ENCODE data around the gene CACNA2D2. TPM values are rescaled to one million over a fixed set of nuclear protein-coding genes. Genes with fewer than 3 reads are reported as not detected.

CACNA2D2 gene
- total RNA-seq, 1 experiment from 2014 or later: 27.7 TPM

DNA sequence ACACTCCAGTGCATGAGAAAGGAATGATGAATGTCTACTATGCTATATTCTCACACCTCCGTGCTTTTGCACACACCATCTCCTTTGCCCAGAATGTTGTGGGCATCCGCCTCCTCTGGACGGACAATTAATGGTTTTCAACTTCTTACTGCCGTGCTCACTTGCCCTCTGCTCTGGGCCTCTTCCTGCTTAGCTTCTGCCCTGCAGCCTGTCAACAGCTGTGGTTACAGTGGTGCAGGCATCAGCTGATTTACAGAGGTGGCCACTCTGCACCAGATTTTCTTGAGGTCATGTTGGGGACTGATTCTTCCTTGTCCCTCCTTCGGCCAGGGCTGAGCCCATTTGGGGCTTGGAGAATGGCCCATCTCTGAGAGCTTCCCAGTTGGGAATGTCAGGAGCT is 87.6 kb downstream of the CACNA2D2 start:
- H3K9me3 ChIP-seq (ENCODE audit: control insufficient read depth, low read depth, low read length): no peaks in the 10 kb centered on the region
- H2BK120ac ChIP-seq (ENCODE audit: low read depth, low read length, poor library complexity, severe bottlenecking): no peak overlapping the region
- no peaks in the 10 kb centered on the region; the same call in none of the 2 replicates for H3K27me3 Mint-ChIP-seq (ENCODE audit: low read depth)
- H4K5ac ChIP-seq (ENCODE audit: insufficient read length, low read depth, low read length): no peak overlapping the region
- H3K79me1 ChIP-seq (ENCODE audit: insufficient read depth, low read depth, low read length, poor library complexity, severe bottlenecking): no peaks in the 10 kb centered on the region
- H3K56ac ChIP-seq (ENCODE audit: insufficient read length, low read depth, low read length): no peak overlapping the region
- peaks cover 13 to 26% of the 10 kb centered on the region in 2 experiments for H3K4me1 Mint-ChIP-seq
- no CpG with 5 or more reads among the region's 5 CpGs for WGBS (ENCODE audit: extremely low coverage, insufficient read length, low lambda C conversion rate)
- no peak overlapping the region for H3K4ac ChIP-seq (ENCODE audit: low read depth, low read length)
- no peak overlapping the region for H2AK5ac ChIP-seq (ENCODE audit: insufficient read length, low read length)
- TF ChIP-seq, protein P1, sequence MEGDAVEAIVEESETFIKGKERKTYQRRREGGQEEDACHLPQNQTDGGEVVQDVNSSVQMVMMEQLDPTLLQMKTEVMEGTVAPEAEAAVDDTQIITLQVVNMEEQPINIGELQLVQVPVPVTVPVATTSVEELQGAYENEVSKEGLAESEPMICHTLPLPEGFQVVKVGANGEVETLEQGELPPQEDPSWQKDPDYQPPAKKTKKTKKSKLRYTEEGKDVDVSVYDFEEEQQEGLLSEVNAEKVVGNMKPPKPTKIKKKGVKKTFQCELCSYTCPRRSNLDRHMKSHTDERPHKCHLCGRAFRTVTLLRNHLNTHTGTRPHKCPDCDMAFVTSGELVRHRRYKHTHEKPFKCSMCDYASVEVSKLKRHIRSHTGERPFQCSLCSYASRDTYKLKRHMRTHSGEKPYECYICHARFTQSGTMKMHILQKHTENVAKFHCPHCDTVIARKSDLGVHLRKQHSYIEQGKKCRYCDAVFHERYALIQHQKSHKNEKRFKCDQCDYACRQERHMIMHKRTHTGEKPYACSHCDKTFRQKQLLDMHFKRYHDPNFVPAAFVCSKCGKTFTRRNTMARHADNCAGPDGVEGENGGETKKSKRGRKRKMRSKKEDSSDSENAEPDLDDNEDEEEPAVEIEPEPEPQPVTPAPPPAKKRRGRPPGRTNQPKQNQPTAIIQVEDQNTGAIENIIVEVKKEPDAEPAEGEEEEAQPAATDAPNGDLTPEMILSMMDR (conservative IDR thresholded peaks at IDR 0.05): no peak
- H2BK5ac ChIP-seq (ENCODE audit: insufficient read length, low read length): no peak overlapping the region
- H3T11ph ChIP-seq (ENCODE audit: low read length): no peak overlapping the region
- no peak overlapping the region for H3K4me3 Mint-ChIP-seq
- H3K4me2 ChIP-seq (ENCODE audit: insufficient read depth, insufficient read length, low read length): no peak overlapping the region
- peaks cover 3% of the 10 kb centered on the region for H3K23me2 ChIP-seq (ENCODE audit: insufficient read length, low read depth, low read length, poor library complexity, severe bottlenecking)
- no peaks in the 10 kb centered on the region for H3K79me2 ChIP-seq (ENCODE audit: insufficient read depth, low read length)
- H3K27ac Mint-ChIP-seq: no peak overlapping the region
- no peak for DNase-seq
- H4K91ac ChIP-seq (ENCODE audit: insufficient read length, low read depth, low read length): no peak overlapping the region
- 0 out of 2 replicates have a peak, but pooled peaks cover 3% of the 10 kb centered on the region for H3K4me1 ChIP-seq (ENCODE audit: insufficient read depth, low read length)
- no peak overlapping the region for H2BK20ac ChIP-seq (ENCODE audit: low read depth, low read length, poor library complexity, severe bottlenecking)
- H2AFZ ChIP-seq (ENCODE audit: low read length): no peak overlapping the region
- no peak overlapping the region for H2BK15ac ChIP-seq (ENCODE audit: low read depth, low read length)
- no peak overlapping the region for H3K9ac ChIP-seq (ENCODE audit: extremely low read depth, insufficient read length, low read length)
- no peak overlapping the region for H3K14ac ChIP-seq (ENCODE audit: insufficient read depth, low read length)
- peaks cover 0 to 4% (median 2%) of the 10 kb centered on the region in 3 experiments; a peak in 2 of 7 replicates for H3K36me3 Mint-ChIP-seq (ENCODE audit: insufficient read depth in 1 of 3, low read depth in 3 of 3)
- H4K20me1 ChIP-seq (ENCODE audit: control insufficient read depth, insufficient read depth, insufficient read length): no peaks in the 10 kb centered on the region
- H3K18ac ChIP-seq (ENCODE audit: insufficient read length, low read depth, low read length): no peak overlapping the region
- no peak overlapping the region for H4K8ac ChIP-seq (replicated peaks; ENCODE audit: insufficient read length, low read depth, low read length)
- H2BK12ac ChIP-seq (ENCODE audit: insufficient read length, low read depth, low read length): no peak overlapping the region
- H3K9me3 Mint-ChIP-seq: no peaks in the 10 kb centered on the region
- H3K27me3 ChIP-seq (ENCODE audit: insufficient read depth, low read length): no peaks in the 10 kb centered on the region
- H3K23ac ChIP-seq (ENCODE audit: insufficient read length, low read depth, low read length): no peak overlapping the region
- no peak overlapping the region for H3K27ac ChIP-seq (ENCODE audit: insufficient read length, low read depth, low read length)
